Naive thymus-derived CD8-positive, alpha-beta T cell (primary cell): ENCODE data around the gene PHKG1. TPM values are rescaled to one million over a fixed set of nuclear protein-coding genes. Genes with fewer than 3 reads are reported as not detected.
"Not testable (repeated sequence)": the region's sequence is repeated elsewhere in the genome, so short reads cannot be mapped to it uniquely, and the experiment has no call there.

Experiments
- ATAC-seq, 2 donors: fragments of 150-1000 bp; cut with Tn5 transposase in 1 of 2; sonication (Bioruptor Pico), chemical (Tn5 transposase) in 1 of 2; 1 replicate in 1 of 2; 2 replicates in 1 of 2; pipeline ENCODE4 v1.10.0; 2021; ENCODE audit warnings: mild to moderate bottlenecking in 2 of 2, moderate library complexity in 2 of 2
- POLR2A ChIA-PET: fragments of 350-600 bp; sonication (Branson Sonifier 250); formaldehyde crosslinking; loops from one replicate; lab custom pipeline; 2021; ENCODE audit warnings: antibody characterized with exemption; lab: Charles Lee
- DNase-seq, 10 donors: peaks; one replicate each; pipeline versions ENCODE4 v3.0.0 to v3.0.0-alpha.2; 2020 to 2022
- H3K27ac Mint-ChIP-seq, 10 donors: one replicate each; pipeline ENCODE4 v1.8.0; 2020 to 2022; ENCODE audit warnings: mild to moderate bottlenecking in 10 of 10, mixed read lengths in 10 of 10, moderate library complexity in 4 of 10, inconsistent platforms in 1 of 10
- H3K27me3 Mint-ChIP-seq, 5 donors: one replicate each; pipeline ENCODE4 v1.8.0; 2021 to 2022; ENCODE audit warnings: mixed read lengths in 5 of 5
- H3K36me3 Mint-ChIP-seq, 3 donors: one replicate each; pipeline ENCODE4 v1.8.0; 2020 to 2022; ENCODE audit warnings: mixed read lengths in 3 of 3, mild to moderate bottlenecking in 2 of 3, inconsistent platforms in 1 of 3
- H3K4me1 Mint-ChIP-seq, 4 donors: one replicate each; pipeline ENCODE4 v1.8.0; 2021 to 2022; ENCODE audit warnings: mixed read lengths in 4 of 4
- H3K4me3 Mint-ChIP-seq, 10 donors: one replicate each; pipeline ENCODE4 v1.8.0; 2020 to 2022; ENCODE audit warnings: mild to moderate bottlenecking in 10 of 10, mixed read lengths in 10 of 10, moderate library complexity in 6 of 10, inconsistent platforms in 1 of 10
- H3K9me3 Mint-ChIP-seq, 9 donors: one replicate each; pipeline ENCODE4 v1.8.0; 2020 to 2022; ENCODE audit warnings: mixed read lengths in 9 of 9, mild to moderate bottlenecking in 3 of 9, inconsistent platforms in 1 of 9, moderate library complexity in 1 of 9
- polyA plus RNA-seq, 3 donors: library from polyadenylated mRNA; unstranded; fragments of 300-500 nt; fragmentation: Illumina TruSeq; gene quantifications; one replicate each; pipeline ENCODE4 v1.2.3, GENCODE V29; 2021
- total RNA-seq, 8 experiments: library from RNA in 2 of 8; stranded (reverse) in 2 of 8; gene quantifications; one replicate each; pipeline ENCODE4 v1.2.3 and lab custom pipeline; 2021 to 2026

PHKG1 gene
- total and polyA plus RNA-seq, 5 experiments from 2014 or later = 0.23 to 2.9 (median 0.43) TPM

- DNase-seq, H3K9me3 Mint-ChIP-seq, H3K27me3 Mint-ChIP-seq, POLR2A ChIA-PET, H3K4me1 Mint-ChIP-seq, ATAC-seq, H3K4me3 Mint-ChIP-seq: not testable (repeated sequence)
- H3K36me3 Mint-ChIP-seq = peaks cover 0 to 36% (median 0%) of the 10 kb centered on the region in 3 donors
- H3K27ac Mint-ChIP-seq = peak overlapping the region in 3 of 10 donors; percentile 44 to 75 (median 50)
These were observed 11.9 kb downstream of the PHKG1 start for GRCh38 chr7:56080726-56081435.

GRCh38 chr7:56079450-56080185 lies 13.1 kb downstream of the PHKG1 start:
- Mint-ChIP-seq H3K27me3 (no peaks in the 10 kb centered on the region), H3K4me3 (no peak overlapping the region), H3K4me1 (peaks cover 0 to 3% (median 2%) of the 10 kb centered on the region in 4 donors), H3K27ac (peak overlapping the region in 3 of 10 donors; percentile 5 to 82 (median 53)), H3K36me3 (peaks cover 0 to 31% (median 0%) of the 10 kb centered on the region in 3 donors), H3K9me3 (no peaks in the 10 kb centered on the region)
- no peak for DNase-seq
- ATAC-seq = no peak
- POLR2A ChIA-PET = interaction anchor here (0.7 kb wide), 1 partner anchor 28 kb away, joined by 3 read pairs; the partner anchor contains the start of gene PSPH

GRCh38 chr7:56078196-56078595 lies 14.6 kb downstream of the PHKG1 start:
- DNase-seq (no peak), ATAC-seq (no peak)
- Mint-ChIP-seq H3K27ac (no peak overlapping the region), H3K9me3 (no peaks in the 10 kb centered on the region), H3K4me3 (no peak overlapping the region), H3K4me1 (peaks cover 5 to 7% (median 6%) of the 10 kb centered on the region in 4 donors), H3K36me3 (peaks cover 0 to 41% (median 0%) of the 10 kb centered on the region in 3 donors), H3K27me3 (no peaks in the 10 kb centered on the region)
- POLR2A ChIA-PET = no interaction called here

- POLR2A ChIA-PET = no interaction called here
- no peak overlapping the region for H3K4me3 Mint-ChIP-seq
- peaks cover 5 to 8% (median 6%) of the 10 kb centered on the region in 4 donors for H3K4me1 Mint-ChIP-seq
- DNase-seq = no peak
- H3K27me3 Mint-ChIP-seq = no peaks in the 10 kb centered on the region
- ATAC-seq = no peak
- peaks cover 0 to 46% (median 0%) of the 10 kb centered on the region in 3 donors for H3K36me3 Mint-ChIP-seq
- no peaks in the 10 kb centered on the region for H3K9me3 Mint-ChIP-seq
- no peak overlapping the region for H3K27ac Mint-ChIP-seq
These were observed 15.1 kb downstream of the PHKG1 start for GRCh38 chr7:56077681-56078080.

GRCh38 chr7:56074371-56074791 lies 18.4 kb downstream of the PHKG1 start:
- ATAC-seq = peak; percentile 79 to 95
- Mint-ChIP-seq H3K4me3 (no peak overlapping the region), H3K27me3 (no peaks in the 10 kb centered on the region), H3K9me3 (no peaks in the 10 kb centered on the region), H3K4me1 (peaks cover 5 to 8% (median 6%) of the 10 kb centered on the region in 4 donors), H3K27ac (peak overlapping the region in 6 of 10 donors; percentile 7 to 69 (median 54)), H3K36me3 (peaks cover 0 to 56% (median 0%) of the 10 kb centered on the region in 3 donors)
- POLR2A ChIA-PET = interaction anchor here (0.6 to 2.3 kb wide), 3 partner anchors 10 to 40 kb away, joined by 3 to 9 read pairs (median 3); partner anchors contain the start of gene SUMF2
- peak; percentile 34 to 76 (median 59) for DNase-seq

GRCh38 chr7:56066376-56066775 lies 26.4 kb downstream of the PHKG1 start:
- H3K9me3 Mint-ChIP-seq, ATAC-seq: not testable (repeated sequence)
- H3K4me3 Mint-ChIP-seq = peak overlapping the region in 4 of 10 donors; percentile 12 to 38 (median 19)

GRCh38 chr7:56063882-56064625 lies 28.7 kb downstream of the PHKG1 start, which contains the start of gene SUMF2:
SUMF2 (plus strand) TSS chr7:56064286; CDS start chr7:56064312, 26 bp downstream.
- Mint-ChIP-seq H3K27me3 (peaks cover 0 to 3% (median 0%) of the 10 kb centered on the region in 5 donors), H3K4me3 (peak within 1 kb of the TSS; percentile 90 to 96 (median 94)), H3K4me1 (peaks cover 15 to 35% (median 33%) of the 10 kb centered on the region in 4 donors), H3K36me3 (peaks cover 0 to 56% (median 1%) of the 10 kb centered on the region in 3 donors), H3K9me3 (no peaks in the 10 kb centered on the region), H3K27ac (peak within 1 kb of the TSS; percentile 95 to 99 (median 98))
- DNase-seq (peak; percentile 81 to 97 (median 92)), ATAC-seq (peak; percentile 90 to 93)
- POLR2A ChIA-PET = interaction anchor here (0.7 to 4.3 kb wide), 11 partner anchors 10 to 698 kb away, joined by 3 to 42 read pairs (median 9); partner anchors contain the start of genes CCT6A, CHCHD2 and PSPH

More at GRCh38 chr7:56066376-56066775, 26.4 kb downstream of the PHKG1 start:
- Mint-ChIP-seq H3K27ac (peak overlapping the region in 2 of 10 donors; percentile 57 to 81), H3K4me1 (peaks cover 15 to 35% (median 33%) of the 10 kb centered on the region in 4 donors), H3K36me3 (peaks cover 0 to 53% (median 0%) of the 10 kb centered on the region in 3 donors)
- not testable (repeated sequence) for H3K27me3 Mint-ChIP-seq, DNase-seq
- POLR2A ChIA-PET = interaction anchor here (2.5 to 4.3 kb wide), 2 partner anchors 15 to 40 kb away, joined by 21 to 42 read pairs; partner anchors contain the start of genes CCT6A, CHCHD2 and PSPH

GRCh38 chr7:56063500-56063881 lies 29.3 kb downstream of the PHKG1 start:
- ATAC-seq = no peak
- Mint-ChIP-seq H3K4me1 (peaks cover 15 to 35% (median 33%) of the 10 kb centered on the region in 4 donors), H3K36me3 (peaks cover 0 to 56% (median 1%) of the 10 kb centered on the region in 3 donors)

GRCh38 chr7:56062382-56062781 lies 30.4 kb downstream of the PHKG1 start:
- DNase-seq (no peak), ATAC-seq (no peak)
- H3K9me3 Mint-ChIP-seq = no peaks in the 10 kb centered on the region
- H3K4me1 Mint-ChIP-seq = peaks cover 15 to 35% (median 33%) of the 10 kb centered on the region in 4 donors
- peaks cover 0 to 62% (median 1%) of the 10 kb centered on the region in 3 donors for H3K36me3 Mint-ChIP-seq
- H3K27me3 Mint-ChIP-seq = peaks cover 0 to 3% (median 0%) of the 10 kb centered on the region in 5 donors
- peak overlapping the region in 7 of 10 donors; percentile 8 to 70 (median 41) for H3K4me3 Mint-ChIP-seq
- H3K27ac Mint-ChIP-seq = peak overlapping the region in 9 of 10 donors; percentile 0 to 98 (median 76)
- POLR2A ChIA-PET = interaction anchor here (4.3 kb wide), 1 partner anchor 11 kb away, joined by 42 read pairs; the partner anchor contains the start of genes CCT6A and PSPH

More at GRCh38 chr7:56063500-56063881, 29.3 kb downstream of the PHKG1 start:
- H3K27ac Mint-ChIP-seq = peak overlapping the region; percentile 95 to 99 (median 98)
- H3K27me3 Mint-ChIP-seq = peaks cover 0 to 3% (median 0%) of the 10 kb centered on the region in 5 donors
- no peak for DNase-seq
- H3K9me3 Mint-ChIP-seq = no peaks in the 10 kb centered on the region
- POLR2A ChIA-PET = interaction anchor here (0.8 to 4.3 kb wide), 5 partner anchors 12 to 489 kb away, joined by 3 to 42 read pairs (median 11); partner anchors contain the start of genes CCT6A, CHCHD2 and PSPH
- H3K4me3 Mint-ChIP-seq = peak overlapping the region; percentile 90 to 96 (median 94)

GRCh38 chr7:56053993-56054392 lies 38.8 kb downstream of the PHKG1 start:
- Mint-ChIP-seq H3K4me1 (peaks cover 4 to 46% (median 32%) of the 10 kb centered on the region in 4 donors), H3K9me3 (no peaks in the 10 kb centered on the region), H3K36me3 (peaks cover 0 to 61% (median 0%) of the 10 kb centered on the region in 3 donors), H3K27me3 (no peaks in the 10 kb centered on the region), H3K27ac (peak overlapping the region in 5 of 10 donors; percentile 10 to 80 (median 22)), H3K4me3 (peak overlapping the region in 3 of 10 donors; percentile 18 to 94 (median 28))
- POLR2A ChIA-PET = interaction anchor here (0.9 to 1.0 kb wide), 2 partner anchors 10 to 52 kb away, joined by 3 read pairs; partner anchors contain the start of gene CHCHD2
- no peak for DNase-seq
- no peak for ATAC-seq

- POLR2A ChIA-PET = interaction anchor here (0.8 to 1.0 kb wide), 3 partner anchors 11 to 53 kb away, joined by 3 to 4 read pairs (median 3); partner anchors contain the start of genes CHCHD2 and SUMF2
- no peaks in the 10 kb centered on the region for H3K27me3 Mint-ChIP-seq
- peaks cover 4 to 46% (median 32%) of the 10 kb centered on the region in 4 donors for H3K4me1 Mint-ChIP-seq
- no peaks in the 10 kb centered on the region for H3K9me3 Mint-ChIP-seq
- H3K4me3 Mint-ChIP-seq = peak overlapping the region in 9 of 10 donors; percentile 20 to 94 (median 64)
- H3K36me3 Mint-ChIP-seq = peaks cover 0 to 55% (median 0%) of the 10 kb centered on the region in 3 donors
- H3K27ac Mint-ChIP-seq = peak overlapping the region in 6 of 10 donors; percentile 19 to 69 (median 56)
- DNase-seq (no peak), ATAC-seq (no peak)
These were observed 39.4 kb downstream of the PHKG1 start for GRCh38 chr7:56053379-56053778.
